Astrocyte of the cerebellum (primary cell): Measurements from ENCODE around the gene KRT78.

Source experiments
- DNase-seq: peaks from one replicate; pipeline ENCODE4 v3.0.0-alpha.2; 2011; ENCODE audit warnings: low read depth
- H3K4me3 ChIP-seq: 2 replicates; pipeline ENCODE4 v1.5.1; 2011; ENCODE audit warnings: mild to moderate bottlenecking, low read depth, low read length, moderate library complexity
- in situ Hi-C: cut with HindIII; loops from 2 replicates; pipeline ENCODE4 v1.10.0; 2017; ENCODE audit warnings: low sequenced_read_pairs
- TF ChIP-seq, protein P1 (sequence below): IDR thresholded peaks from 2 replicates; pipeline ENCODE4 v1.5.1; 2012; ENCODE audit warnings: low read length, low read depth, moderate library complexity, mild to moderate bottlenecking; ENCODE audit errors: missing control alignments

Gene KRT78

DNA sequence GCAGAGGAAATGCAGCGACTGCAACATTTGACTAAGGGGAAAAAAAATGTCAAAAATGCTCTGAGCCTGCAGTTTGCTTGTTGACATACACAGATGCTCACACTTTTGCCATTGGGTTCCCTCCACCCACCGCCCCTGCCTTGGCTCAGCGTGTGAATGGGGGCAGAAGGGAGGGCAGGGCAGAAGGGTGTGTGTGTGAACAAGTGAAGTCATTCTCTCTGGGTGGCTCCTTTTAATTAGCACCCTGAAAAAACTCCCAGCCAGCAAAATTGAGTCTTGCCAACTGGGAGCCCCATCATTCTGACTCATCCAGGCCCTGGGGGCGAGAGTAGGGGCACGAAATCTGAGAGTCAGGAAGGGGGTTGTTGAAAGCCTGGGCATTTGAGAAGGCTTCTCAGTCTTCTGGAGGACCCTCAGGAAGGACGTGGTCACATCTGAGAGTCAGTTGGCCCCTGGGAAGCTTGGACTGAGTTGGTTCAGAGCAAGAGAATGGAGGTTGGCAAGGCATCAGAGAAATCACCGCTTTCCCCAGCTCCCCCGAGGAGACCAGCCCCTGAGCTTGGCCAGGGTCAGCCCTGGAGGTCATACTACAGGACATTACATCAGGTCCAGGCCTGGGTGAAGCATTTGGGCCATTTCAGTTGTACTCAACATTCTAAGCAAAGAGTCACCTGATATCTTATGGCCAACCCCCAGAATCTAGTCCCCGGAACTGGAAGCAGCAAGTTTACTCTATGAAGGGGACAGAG is 22.7 kb upstream of the KRT78 start:
- TF ChIP-seq, protein P1, sequence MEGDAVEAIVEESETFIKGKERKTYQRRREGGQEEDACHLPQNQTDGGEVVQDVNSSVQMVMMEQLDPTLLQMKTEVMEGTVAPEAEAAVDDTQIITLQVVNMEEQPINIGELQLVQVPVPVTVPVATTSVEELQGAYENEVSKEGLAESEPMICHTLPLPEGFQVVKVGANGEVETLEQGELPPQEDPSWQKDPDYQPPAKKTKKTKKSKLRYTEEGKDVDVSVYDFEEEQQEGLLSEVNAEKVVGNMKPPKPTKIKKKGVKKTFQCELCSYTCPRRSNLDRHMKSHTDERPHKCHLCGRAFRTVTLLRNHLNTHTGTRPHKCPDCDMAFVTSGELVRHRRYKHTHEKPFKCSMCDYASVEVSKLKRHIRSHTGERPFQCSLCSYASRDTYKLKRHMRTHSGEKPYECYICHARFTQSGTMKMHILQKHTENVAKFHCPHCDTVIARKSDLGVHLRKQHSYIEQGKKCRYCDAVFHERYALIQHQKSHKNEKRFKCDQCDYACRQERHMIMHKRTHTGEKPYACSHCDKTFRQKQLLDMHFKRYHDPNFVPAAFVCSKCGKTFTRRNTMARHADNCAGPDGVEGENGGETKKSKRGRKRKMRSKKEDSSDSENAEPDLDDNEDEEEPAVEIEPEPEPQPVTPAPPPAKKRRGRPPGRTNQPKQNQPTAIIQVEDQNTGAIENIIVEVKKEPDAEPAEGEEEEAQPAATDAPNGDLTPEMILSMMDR = no peak
- in situ Hi-C loops = no loop called here
- H3K4me3 ChIP-seq = no peak overlapping the region
- DNase-seq = no peak

DNA sequence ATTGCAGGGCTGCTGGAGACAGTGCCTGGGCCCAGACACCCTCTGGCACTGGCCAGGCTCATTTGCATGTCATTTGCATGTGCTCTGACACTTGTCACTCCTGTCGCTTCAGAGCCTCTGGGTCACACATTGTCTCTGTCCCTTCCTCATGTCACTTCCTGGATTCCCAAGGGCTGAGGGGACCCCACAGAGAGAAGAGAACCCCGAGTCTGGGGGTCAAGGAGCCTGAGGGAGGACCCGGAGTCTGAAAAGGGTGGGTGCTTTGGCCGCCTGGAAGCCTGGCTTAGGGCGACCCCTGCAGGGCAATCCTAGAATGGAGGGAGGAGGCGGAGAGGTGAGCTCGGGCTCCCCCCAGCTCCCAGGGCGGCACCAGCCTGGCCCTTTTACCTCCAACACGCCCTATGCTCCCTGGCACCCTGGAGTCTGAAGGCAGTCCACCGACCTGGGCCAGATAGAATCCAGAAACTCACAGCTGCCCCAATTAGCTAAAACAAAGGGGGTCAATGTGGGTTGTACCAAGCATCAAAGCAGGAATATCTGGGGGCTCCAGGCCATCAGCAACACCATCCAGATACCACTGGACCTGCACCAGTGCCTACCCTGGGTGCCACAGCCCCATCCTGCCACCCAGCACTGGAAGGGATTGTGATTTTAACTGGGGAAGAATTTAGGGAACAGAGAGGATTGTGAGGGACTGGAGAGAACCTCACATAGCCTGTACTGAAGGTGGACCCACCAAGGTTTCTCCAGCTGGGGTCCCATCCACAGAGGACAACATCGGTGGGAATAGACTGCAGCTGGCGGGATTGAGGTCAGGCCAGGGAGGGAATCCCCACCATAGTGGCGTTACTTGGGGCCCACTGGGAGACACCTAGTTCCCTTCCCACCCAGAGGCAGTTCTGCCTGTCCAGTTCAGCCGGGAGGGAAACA is 21.8 kb upstream of the KRT78 start:
- DNase-seq = no peak
- in situ Hi-C loops = no loop called here
- H3K4me3 ChIP-seq = no peak overlapping the region
- TF ChIP-seq, protein P1 = peak; percentile 74

DNA sequence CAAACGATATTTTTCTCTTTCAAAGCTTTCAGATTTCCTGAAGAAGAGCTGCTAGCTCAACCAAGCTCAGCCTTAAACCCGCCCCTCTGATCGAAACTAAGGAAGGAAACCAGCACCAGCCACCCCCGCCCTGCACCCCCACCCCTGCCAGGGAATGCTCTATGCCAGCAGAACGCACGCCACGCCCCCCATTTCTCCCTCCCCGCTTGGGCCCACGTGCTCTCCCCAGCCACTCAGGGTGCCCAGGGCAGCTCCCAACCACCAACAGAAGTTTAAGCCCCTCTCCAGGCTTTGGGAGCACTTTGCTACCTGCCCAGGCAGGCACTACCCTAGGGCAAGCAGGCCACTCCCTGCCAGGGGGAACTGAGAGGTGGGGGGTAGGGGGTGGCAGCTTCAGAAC is 18.8 kb upstream of the KRT78 start:
- TF ChIP-seq, protein P1 = no peak
- in situ Hi-C loops = no loop called here
- no peak for DNase-seq
- no peak overlapping the region for H3K4me3 ChIP-seq

DNA sequence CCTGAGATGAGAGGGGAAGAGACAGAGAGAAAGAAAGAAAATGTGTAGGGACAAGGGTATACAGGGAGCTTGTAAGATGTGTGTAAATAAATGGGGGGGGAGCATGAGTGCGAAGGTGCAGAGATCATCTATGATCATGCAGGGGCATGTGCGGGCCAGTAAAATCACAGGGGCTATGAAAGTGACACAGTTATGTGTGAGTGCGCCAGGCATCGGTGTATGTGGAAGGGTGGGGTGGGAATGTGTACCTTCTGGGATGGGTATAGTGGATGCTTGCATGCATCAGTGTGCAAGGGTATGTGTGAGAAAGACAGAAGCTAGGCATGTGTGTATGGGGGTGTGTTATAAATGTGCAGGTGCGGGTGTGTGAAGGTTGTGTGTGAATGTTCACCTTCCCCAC is 18.4 kb upstream of the KRT78 start:
- no peak overlapping the region for H3K4me3 ChIP-seq
- TF ChIP-seq, protein P1 = no peak
- DNase-seq = no peak
- in situ Hi-C loops = no loop called here

DNA sequence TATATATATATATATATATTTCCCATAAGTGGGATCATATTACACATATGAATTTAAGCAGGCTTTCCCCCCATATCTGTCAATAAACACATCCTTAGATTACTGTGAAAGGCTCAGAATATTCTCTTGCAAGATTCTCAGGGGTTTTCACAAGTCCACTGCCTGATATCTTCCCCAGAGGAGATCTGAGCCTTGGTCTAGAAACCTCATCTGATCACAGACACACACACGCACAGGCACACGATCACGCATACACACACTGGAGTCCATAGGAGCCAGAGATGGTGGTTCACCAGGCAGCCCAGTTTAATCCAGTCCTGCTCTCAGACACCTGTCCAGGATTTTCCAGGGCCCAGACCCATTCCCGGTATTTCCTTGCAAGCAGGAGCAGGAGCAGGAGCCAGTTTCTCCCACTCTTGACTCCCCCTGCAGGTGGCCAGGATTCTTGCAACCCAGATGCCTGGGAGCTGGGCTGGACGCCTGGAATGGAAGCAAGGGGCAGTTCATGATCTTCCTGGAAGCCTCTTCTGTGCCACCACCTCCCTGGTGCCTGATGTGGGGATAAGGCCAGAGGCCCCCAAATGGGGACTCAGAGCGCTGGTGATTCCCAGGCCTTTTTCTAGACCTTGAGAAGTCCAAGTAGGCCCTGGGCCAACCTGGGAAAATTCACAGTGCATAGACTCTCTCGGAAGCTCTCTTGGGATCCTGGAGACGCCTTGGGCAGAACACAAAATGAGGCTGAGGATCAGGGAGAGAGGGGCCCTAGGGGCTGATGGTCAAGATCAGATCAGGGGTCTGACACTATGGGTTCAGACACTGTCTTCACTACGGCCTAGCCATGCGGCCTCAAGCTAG is 16.5 kb upstream of the KRT78 start:
- no peak overlapping the region for H3K4me3 ChIP-seq
- peak; percentile 49 for DNase-seq
- TF ChIP-seq, protein P1 = peak; percentile 91
- in situ Hi-C loops = no loop called here

DNA sequence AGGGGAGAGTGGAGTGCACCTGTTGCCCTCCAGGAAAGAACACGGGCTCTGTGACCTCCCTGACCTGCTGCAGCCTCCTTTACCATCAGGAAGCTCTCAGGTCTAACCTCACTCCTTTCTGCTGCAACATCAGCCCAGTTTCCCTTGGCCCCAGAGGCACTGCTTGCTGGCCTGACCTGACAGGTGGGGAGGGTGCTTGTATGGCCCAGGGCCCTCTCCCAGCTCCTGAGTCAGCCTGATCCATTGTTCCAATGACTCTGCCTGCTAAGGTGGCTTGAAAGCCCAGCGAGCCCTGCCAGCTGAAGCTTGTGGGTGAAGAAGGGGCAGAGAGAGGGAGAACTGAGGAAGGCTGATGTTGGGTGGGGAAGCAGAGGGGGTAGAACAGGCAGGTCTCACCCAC is 13.2 kb upstream of the KRT78 start:
- in situ Hi-C loops = no loop called here
- H3K4me3 ChIP-seq = no peak overlapping the region
- no peak for DNase-seq
- TF ChIP-seq, protein P1 = no peak
